Neural progenitor cell (in vitro differentiated cells): Measurements from ENCODE around the gene NPW. TPM values are rescaled to one million over a fixed set of nuclear protein-coding genes. Genes with fewer than 3 reads are reported as not detected.

Experiments used
- DNase-seq: peaks from one replicate; pipeline ENCODE4 v3.0.0-alpha.2; 2016; ENCODE audit warnings: low spot score
- H2AFZ ChIP-seq: fragments of 200-600 bp; sonication (generic); replicated peaks from 2 replicates; pipeline ENCODE4 v1.6.1; 2016; ENCODE audit warnings: antibody characterized with exemption
- H3F3A ChIP-seq: fragments of 200-600 bp; sonication (generic); 2 replicates; pipeline ENCODE4 v1.6.1; 2016; ENCODE audit warnings: antibody characterized with exemption, low read depth
- H3K27ac ChIP-seq: fragments of 200-600 bp; sonication (generic); 2 replicates; pipeline ENCODE4 v1.5.1; 2016; ENCODE audit warnings: mild to moderate bottlenecking
- H3K27me3 ChIP-seq: fragments of 200-600 bp; sonication (generic); 2 replicates; pipeline ENCODE4 v1.6.1; 2016; ENCODE audit warnings: mild to moderate bottlenecking, moderate library complexity
- H3K36me3 ChIP-seq: fragments of 200-600 bp; sonication (generic); 2 replicates; pipeline ENCODE4 v1.5.1; 2016
- H3K4me1 ChIP-seq: fragments of 200-600 bp; sonication (generic); 2 replicates; pipeline ENCODE4 v1.6.1; 2016; ENCODE audit warnings: mixed run types
- H3K4me2 ChIP-seq: fragments of 200-600 bp; sonication (generic); 2 replicates; pipeline ENCODE4 v1.6.1; 2016
- H3K4me3 ChIP-seq: fragments of 200-600 bp; sonication (generic); 2 replicates; pipeline ENCODE4 v1.5.1; 2016
- H3K79me2 ChIP-seq: fragments of 200-600 bp; sonication (generic); 2 replicates; pipeline ENCODE4 v1.6.1; 2016; ENCODE audit warnings: low read depth
- H3K9ac ChIP-seq: fragments of 200-600 bp; sonication (generic); 2 replicates; pipeline ENCODE4 v1.6.1; 2016
- H3K9me3 ChIP-seq: fragments of 200-600 bp; sonication (generic); 2 replicates; pipeline ENCODE4 v1.5.1; 2016; ENCODE audit warnings: low read depth
- H4K20me1 ChIP-seq: fragments of 200-600 bp; sonication (generic); 2 replicates; pipeline ENCODE4 v1.6.1; 2016; ENCODE audit warnings: low read depth
- H3K27ac Mint-ChIP-seq: 3 replicates; pipeline ENCODE4 v1.8.0; 2021; ENCODE audit warnings: mixed read lengths
- H3K27me3 Mint-ChIP-seq: 2 replicates; pipeline ENCODE4 v1.8.0; 2022; ENCODE audit warnings: low read depth, mild to moderate bottlenecking, inconsistent platforms, moderate library complexity, mixed read lengths; ENCODE audit not compliant: insufficient read depth
- H3K36me3 Mint-ChIP-seq: 3 replicates; pipeline ENCODE4 v1.8.0; 2021; ENCODE audit warnings: mixed read lengths
- H3K4me1 Mint-ChIP-seq: 3 replicates; pipeline ENCODE4 v1.8.0; 2021; ENCODE audit warnings: mixed read lengths
- H3K4me3 Mint-ChIP-seq: 3 replicates; pipeline ENCODE4 v1.8.0; 2021; ENCODE audit warnings: mild to moderate bottlenecking, moderate library complexity, mixed read lengths
- H3K9me3 Mint-ChIP-seq: 3 replicates; pipeline ENCODE4 v1.8.0; 2020; ENCODE audit warnings: mixed read lengths
- CTCF ChIP-seq: fragments of 200-600 bp; sonication (generic); IDR thresholded peaks from 2 replicates; pipeline ENCODE4 v1.5.1; 2017; ENCODE audit warnings: antibody characterized with exemption, mild to moderate bottlenecking
- EZH2 ChIP-seq: fragments of 200-600 bp; sonication (generic); IDR thresholded peaks from 2 replicates; pipeline ENCODE4 v1.6.1; 2017; ENCODE audit warnings: antibody characterized with exemption, mild to moderate bottlenecking, moderate library complexity
- EZH2phosphoT487 ChIP-seq: fragments of 200-600 bp; sonication (generic); IDR thresholded peaks from 2 replicates; pipeline ENCODE4 v1.6.1; 2017; ENCODE audit warnings: antibody characterized with exemption
- total RNA-seq: library from RNA; depleted of rRNA; stranded (reverse); fragments of >200 nt; gene quantifications from 2 replicates; pipeline ENCODE4 v1.2.3, GENCODE V29; 2015; ENCODE audit warnings: low replicate concordance

The NPW gene
- total RNA-seq, 1 donor from 2014 or later = not detected

DNA sequence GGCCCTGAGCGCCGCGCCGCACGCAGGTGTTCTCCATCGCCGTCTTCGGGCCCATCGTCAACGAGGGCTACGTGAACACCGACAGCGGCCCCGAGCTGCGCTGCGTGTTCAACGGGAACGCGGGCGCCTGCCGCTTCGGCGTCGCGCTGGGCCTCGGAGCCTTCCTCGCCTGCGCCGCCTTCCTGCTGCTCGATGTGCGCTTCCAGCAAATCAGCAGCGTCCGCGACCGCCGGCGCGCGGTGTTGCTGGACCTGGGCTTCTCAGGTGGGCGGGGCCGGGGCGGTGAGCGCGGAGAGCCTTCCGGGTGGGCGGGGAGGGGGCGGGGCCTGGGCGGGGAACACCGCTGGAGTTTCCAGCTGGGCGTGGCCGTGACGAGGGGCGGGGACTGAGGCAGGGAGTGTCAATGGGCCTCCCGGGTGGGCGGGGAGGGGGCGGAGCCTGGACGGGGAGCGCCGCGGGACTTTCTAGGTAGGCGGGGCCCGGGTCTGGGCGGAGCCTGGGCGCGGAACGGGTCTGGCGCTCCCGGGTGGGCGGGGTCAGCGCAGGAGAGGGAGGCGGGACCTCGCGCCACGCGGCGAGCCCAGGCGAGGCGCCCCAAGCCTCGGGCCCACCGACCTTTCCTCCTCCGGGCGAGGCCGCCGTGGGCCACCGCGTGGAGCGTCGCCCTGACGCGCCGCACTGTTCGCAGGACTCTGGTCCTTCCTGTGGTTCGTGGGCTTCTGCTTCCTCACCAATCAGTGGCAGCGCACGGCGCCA, 27.5 kb upstream of the NPW start:
- peak overlapping the region; percentile 41 for H3K4me3 Mint-ChIP-seq
- Histone ChIP-seq H3K4me3 (peak overlapping the region; percentile 28), H3F3A (peaks cover 58% of the 10 kb centered on the region), H3K4me1 (peaks cover 10% of the 10 kb centered on the region), H3K27ac (no peak overlapping the region), H3K27me3 (peaks cover 58% of the 10 kb centered on the region), H3K9me3 (no peaks in the 10 kb centered on the region), H2AFZ (no peak overlapping the region), H3K4me2 (peak overlapping the region; percentile 84), H4K20me1 (peaks cover 24% of the 10 kb centered on the region), H3K36me3 (no peaks in the 10 kb centered on the region), H3K9ac (no peak overlapping the region), H3K79me2 (no peaks in the 10 kb centered on the region)
- H3K27ac Mint-ChIP-seq = no peak overlapping the region
- peak; percentile 19 for TF ChIP-seq EZH2phosphoT487
- TF ChIP-seq EZH2 = no peak
- no peak for TF ChIP-seq CTCF
- H3K9me3 Mint-ChIP-seq = peaks cover 2% of the 10 kb centered on the region
- H3K4me1 Mint-ChIP-seq = peaks cover 11% of the 10 kb centered on the region
- H3K36me3 Mint-ChIP-seq = peaks cover 5% of the 10 kb centered on the region
- DNase-seq = peak; percentile 97
- H3K27me3 Mint-ChIP-seq = peaks cover 27% of the 10 kb centered on the region

DNA sequence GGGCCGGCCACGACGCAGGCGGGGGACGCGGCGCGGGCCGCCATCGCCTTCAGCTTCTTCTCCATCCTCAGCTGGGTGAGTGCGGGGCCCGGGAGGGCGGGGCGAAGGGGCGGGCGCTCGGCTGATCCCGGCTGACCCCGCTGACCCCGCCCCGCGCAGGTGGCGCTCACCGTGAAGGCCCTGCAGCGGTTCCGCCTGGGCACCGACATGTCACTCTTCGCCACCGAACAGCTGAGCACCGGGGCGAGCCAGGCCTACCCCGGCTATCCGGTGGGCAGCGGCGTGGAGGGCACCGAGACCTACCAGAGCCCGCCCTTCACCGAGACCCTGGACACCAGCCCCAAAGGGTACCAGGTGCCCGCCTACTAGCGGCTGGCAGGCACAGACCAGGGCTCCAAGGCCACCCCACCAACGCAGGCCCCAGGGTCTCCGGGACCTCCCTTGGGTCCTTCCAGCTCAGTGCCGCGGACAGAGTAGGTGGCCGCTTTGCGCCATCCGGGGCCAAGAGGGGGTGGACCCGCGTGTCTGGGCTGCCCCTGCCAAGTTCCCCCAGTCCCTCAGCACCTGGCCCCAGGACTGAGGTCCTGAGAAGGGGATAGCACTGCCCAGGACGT, 26.8 kb upstream of the NPW start:
- Mint-ChIP-seq H3K4me3 (no peak overlapping the region), H3K9me3 (peaks cover 2% of the 10 kb centered on the region), H3K36me3 (peaks cover 8% of the 10 kb centered on the region), H3K27ac (no peak overlapping the region), H3K27me3 (peaks cover 27% of the 10 kb centered on the region), H3K4me1 (peaks cover 11% of the 10 kb centered on the region)
- Histone ChIP-seq H3K79me2 (no peaks in the 10 kb centered on the region), H2AFZ (no peak overlapping the region), H3K4me1 (peaks cover 10% of the 10 kb centered on the region), H3K36me3 (no peaks in the 10 kb centered on the region), H3F3A (peaks cover 58% of the 10 kb centered on the region), H4K20me1 (peaks cover 24% of the 10 kb centered on the region), H3K4me2 (peak overlapping the region; percentile 24), H3K9me3 (no peaks in the 10 kb centered on the region), H3K27me3 (peaks cover 58% of the 10 kb centered on the region), H3K9ac (no peak overlapping the region), H3K4me3 (no peak overlapping the region), H3K27ac (no peak overlapping the region)
- peak; percentile 51 for DNase-seq
- TF ChIP-seq CTCF (no peak), EZH2phosphoT487 (no peak), EZH2 (no peak)

GRCh38 chr16:1993731-1994131, 25.9 kb upstream of the NPW start:
- Histone ChIP-seq H2AFZ (no peak overlapping the region), H3K9ac (no peak overlapping the region), H3K79me2 (no peaks in the 10 kb centered on the region), H3K4me3 (no peak overlapping the region), H3K4me2 (no peak overlapping the region), H3K4me1 (peaks cover 10% of the 10 kb centered on the region), H3K27me3 (peaks cover 48% of the 10 kb centered on the region), H3K9me3 (no peaks in the 10 kb centered on the region), H4K20me1 (peaks cover 22% of the 10 kb centered on the region), H3K27ac (no peak overlapping the region), H3F3A (peaks cover 55% of the 10 kb centered on the region), H3K36me3 (no peaks in the 10 kb centered on the region)
- no peak overlapping the region for H3K27ac Mint-ChIP-seq
- DNase-seq = no peak
- H3K4me1 Mint-ChIP-seq = peaks cover 8% of the 10 kb centered on the region
- peaks cover 7% of the 10 kb centered on the region for H3K36me3 Mint-ChIP-seq
- H3K9me3 Mint-ChIP-seq = peaks cover 2% of the 10 kb centered on the region
- H3K27me3 Mint-ChIP-seq = peaks cover 22% of the 10 kb centered on the region
- no peak for TF ChIP-seq CTCF
- no peak for TF ChIP-seq EZH2phosphoT487
- TF ChIP-seq EZH2 = no peak
- H3K4me3 Mint-ChIP-seq = no peak overlapping the region
